ENCODE data around the gene WDR43.

Gene WDR43

GRCh38 chr2:28995765-28996750, 101.6 kb downstream of the WDR43 start:
- intact Hi-C loops (cut with micrococcal nuclease): loop anchor here (10.0 kb wide), 1 partner anchor 499 kb away; no protein-coding TSS in a partner anchor
- H3K4me3 Mint-ChIP-seq: no peak overlapping the region
- peaks cover 87% of the 10 kb centered on the region for H3K4me1 Mint-ChIP-seq (ENCODE audit: low read depth)
- H3K27ac Mint-ChIP-seq: peak overlapping the region; percentile 82
- no peaks in the 10 kb centered on the region for H3K9me3 Mint-ChIP-seq
- peaks cover 3% of the 10 kb centered on the region for H3K27me3 Mint-ChIP-seq
- no peaks in the 10 kb centered on the region for H3K36me3 Mint-ChIP-seq (ENCODE audit: low read depth)

- Mint-ChIP-seq H3K4me3 (no peak overlapping the region), H3K27ac (peak overlapping the region; percentile 75), H3K9me3 (no peaks in the 10 kb centered on the region), H3K4me1 (ENCODE audit: low read depth) (peaks cover 87% of the 10 kb centered on the region), H3K36me3 (ENCODE audit: low read depth) (no peaks in the 10 kb centered on the region), H3K27me3 (peaks cover 3% of the 10 kb centered on the region)
- intact Hi-C loops (cut with micrococcal nuclease): loop anchor here (10.0 kb wide), 1 partner anchor 497 kb away; no protein-coding TSS in a partner anchor
Measured at GRCh38 chr2:28997237-28997846, 102.9 kb downstream of the WDR43 start.

All from dendritic cell treated with granulocyte-macrophage colony-stimulating factor and Interleukin-4, amounts not matched to agents 40 ng/mL and 50 ng/mL, for 4 days (primary cell).